AG04449 (cell line): ENCODE results near the gene HERPUD1.

Source experiments
- CTCF ChIA-PET: fragments of 350-600 bp; formaldehyde crosslinking; extraction: SDS; loops from one replicate; lab custom pipeline; 2021; ENCODE audit warnings: antibody characterized with exemption; lab: Yijun Ruan, JAX
- POLR2A ChIA-PET: fragments of 400-600, 350-600 bp; formaldehyde crosslinking; extraction: SDS; loops from one replicate; lab custom pipeline; 2020; ENCODE audit warnings: antibody characterized with exemption, inconsistent platforms; lab: Yijun Ruan, JAX
- DNase-seq: peaks from one replicate; pipeline ENCODE4 v3.0.0-alpha.2; 2010; ENCODE audit warnings: low read depth, low spot score
- H3K4me3 ChIP-seq: 2 replicates; pipeline ENCODE4 v1.5.1; 2011; ENCODE audit warnings: low read depth, mild to moderate bottlenecking, control low read depth, low read length
- CTCF ChIP-seq: IDR thresholded peaks from one replicate; pipeline ENCODE4 v1.5.1; 2011; ENCODE audit warnings: mild to moderate bottlenecking, moderate library complexity, low read length, control low read depth, inconsistent platforms; ENCODE audit not compliant: insufficient read depth; ENCODE audit errors: missing control alignments

Gene HERPUD1

DNA sequence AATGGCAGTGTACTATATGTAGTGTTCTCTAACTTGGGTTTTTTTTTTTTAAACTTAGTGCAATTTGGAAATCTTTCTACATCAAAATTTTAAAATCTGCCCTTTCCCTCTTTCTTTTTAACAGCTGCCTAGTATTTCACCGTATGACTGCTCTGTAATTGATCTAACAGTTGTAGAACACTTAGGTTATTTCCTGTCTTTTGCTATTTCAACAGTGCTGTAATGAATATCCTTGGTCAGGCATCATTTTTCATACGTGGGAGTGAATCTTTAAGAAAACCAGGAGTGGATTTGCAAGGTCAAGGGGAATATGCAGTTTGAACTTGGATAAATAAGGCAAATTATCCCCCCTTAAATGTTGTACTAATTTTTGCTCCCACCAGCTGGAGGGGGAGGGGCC lies 61.3 kb downstream of the HERPUD1 start:
- DNase-seq: no peak
- no peak for TF ChIP-seq CTCF

DNA sequence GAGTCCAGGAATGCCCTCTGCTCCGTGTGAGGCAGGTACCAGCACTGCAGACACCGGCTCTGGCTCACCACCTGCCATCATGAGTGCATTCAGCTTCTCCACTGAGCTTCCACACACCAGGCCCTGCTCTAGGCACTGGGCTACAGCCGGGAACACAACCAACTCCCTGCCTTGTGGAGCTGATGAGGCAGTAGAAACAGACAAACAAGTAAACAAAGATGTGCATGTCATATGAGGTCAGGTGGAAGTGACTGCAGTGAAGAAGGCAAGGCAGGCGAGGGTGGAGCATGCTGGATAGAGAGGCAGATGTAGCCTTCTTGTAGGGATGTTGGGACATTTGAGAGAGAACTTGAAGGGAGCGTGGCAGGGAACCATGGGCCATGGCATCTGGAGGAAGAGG lies 62.4 kb downstream of the HERPUD1 start:
- H3K4me3 ChIP-seq: no peak overlapping the region
- ChIA-PET POLR2A (no interaction called here), CTCF (no interaction called here)
- no peak for DNase-seq
- TF ChIP-seq CTCF: no peak

More for the DNA sequence above, 61.3 kb downstream of the HERPUD1 start:
- POLR2A ChIA-PET: no interaction called here
- no peak overlapping the region for H3K4me3 ChIP-seq
- CTCF ChIA-PET: interaction anchor here (2.1 kb wide), 1 partner anchor 24 kb away, joined by 4 read pairs; no protein-coding TSS in a partner anchor
